Measurements from ENCODE around the gene NGDN.

- TF ChIP-seq POLR2A (IDR thresholded peaks at IDR 0.05; ENCODE audit: low read length) (no peak), GATA1 (IDR thresholded peaks at IDR 0.05; ENCODE audit: low read depth, low read length) (no peak)
Measured at GRCh38 chr14:23470947-23471346, 1.4 kb downstream of the NGDN start.
